GM12865 (cell line): ENCODE results near the gene UCN3.
"Not testable (repeated sequence)": the region's sequence is repeated elsewhere in the genome, so short reads cannot be mapped to it uniquely, and the experiment has no call there.

Source experiments
- DNase-seq: peaks from one replicate; pipeline ENCODE4 v3.0.0; 2010; ENCODE audit warnings: low read depth
- H3K4me3 ChIP-seq: 2 replicates; pipeline ENCODE4 v1.5.1; 2011; ENCODE audit warnings: mild to moderate bottlenecking, low read depth, low read length, control low read depth
- CTCF ChIP-seq: IDR thresholded peaks from 2 replicates; pipeline ENCODE4 v1.5.1; 2011; ENCODE audit warnings: low read length, control low read depth, low read depth, inconsistent platforms; ENCODE audit not compliant: insufficient read depth; ENCODE audit errors: missing control alignments

UCN3 gene

GRCh38 chr10:5373891-5374611, 9.3 kb downstream of the UCN3 start:
- no peak for DNase-seq

GRCh38 chr10:5376450-5376849, 11.7 kb downstream of the UCN3 start:
- no peak for DNase-seq
- TF ChIP-seq CTCF = no peak
- no peak overlapping the region for H3K4me3 ChIP-seq

More at GRCh38 chr10:5373891-5374611, 9.3 kb downstream of the UCN3 start:
- TF ChIP-seq CTCF = no peak
- no peak overlapping the region for H3K4me3 ChIP-seq

GRCh38 chr10:5379202-5379601, 14.4 kb downstream of the UCN3 start:
- not testable (repeated sequence) for DNase-seq, H3K4me3 ChIP-seq

- not testable (repeated sequence) for DNase-seq, H3K4me3 ChIP-seq
These were observed 15.6 kb downstream of the UCN3 start for GRCh38 chr10:5380395-5380794.

GRCh38 chr10:5381187-5381586, 16.4 kb downstream of the UCN3 start:
- no peak for TF ChIP-seq CTCF
- no peak for DNase-seq
- no peak overlapping the region for H3K4me3 ChIP-seq

- DNase-seq = no peak
- TF ChIP-seq CTCF = no peak
- H3K4me3 ChIP-seq = no peak overlapping the region
These were observed 20.5 kb downstream of the UCN3 start for GRCh38 chr10:5385224-5385623.

GRCh38 chr10:5387169-5387568, 22.4 kb downstream of the UCN3 start:
- TF ChIP-seq CTCF = no peak
- no peak overlapping the region for H3K4me3 ChIP-seq
- no peak for DNase-seq

GRCh38 chr10:5390607-5391205, 25.9 kb downstream of the UCN3 start:
- H3K4me3 ChIP-seq = no peak overlapping the region
- DNase-seq = no peak
- no peak for TF ChIP-seq CTCF
